Measurements from ENCODE around the gene GASK1B. TPM values are rescaled to one million over a fixed set of nuclear protein-coding genes. Genes with fewer than 3 reads are reported as not detected.

The GASK1B gene
- total and polyA plus RNA-seq, 2 of the 13 experiments (the other 11 are each of a cell fraction or from before 2014, with no cell fraction given): 29.1 to 40.4 TPM

DNA sequence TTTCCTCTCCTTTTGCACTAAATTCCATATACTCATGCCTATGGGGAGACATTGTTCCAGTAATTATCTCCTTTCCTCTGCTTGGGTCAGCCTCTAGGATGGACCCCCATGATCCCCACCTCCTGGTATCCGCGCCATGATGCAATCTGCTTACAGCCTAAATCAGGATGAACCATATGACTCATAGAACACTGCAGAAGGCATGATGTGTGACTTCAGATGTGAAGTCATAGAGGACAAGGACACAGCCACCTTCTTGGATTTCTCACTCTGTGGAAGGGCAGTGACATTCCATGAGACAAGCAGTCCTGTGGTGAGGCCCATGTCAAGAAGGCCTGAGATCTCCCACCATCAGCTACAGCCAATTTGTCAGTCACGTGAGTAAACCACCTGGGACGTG lies 28.5 kb upstream of the GASK1B start:
- no peak for ATAC-seq
- DNase-seq (ENCODE audit: low spot score): no peak
- no peak overlapping the region for H3K9ac ChIP-seq (ENCODE audit: insufficient read depth, low read depth, low read length)
- H3K4me1 ChIP-seq (ENCODE audit: insufficient read depth, low read length): peaks cover 9% of the 10 kb centered on the region; the same call in 1 of the 2 replicates
- FAIRE-seq: no peak
- no peak overlapping the region for H3K4me3 ChIP-seq (replicated peaks in 1 of 3; ENCODE audit: insufficient read depth in 1 of 3, low read depth in 2 of 3, low read length in 3 of 3)
- H3K4me2 ChIP-seq (ENCODE audit: low read depth, low read length): no peak overlapping the region
- H3K36me3 ChIP-seq (replicated peaks in 1 of 2; ENCODE audit: control insufficient read depth in 1 of 2, insufficient read depth in 2 of 2, low read length in 2 of 2): peaks cover 4 to 9% of the 10 kb centered on the region in 2 experiments; a peak in 4 of 5 replicates
- no peaks in the 10 kb centered on the region for H3K79me2 ChIP-seq (ENCODE audit: insufficient read depth, low read length)
- H2AFZ ChIP-seq (ENCODE audit: low read length): no peak overlapping the region
- no TSS peak for BruUV-seq (replicated peaks)
- no peaks in the 10 kb centered on the region for H4K20me1 ChIP-seq (ENCODE audit: insufficient read depth, low read length)
- no peaks in the 10 kb centered on the region for H3K27me3 ChIP-seq (ENCODE audit: control insufficient read depth in 1 of 2, insufficient read depth in 2 of 2, low read length in 2 of 2)
- ChIA-PET POLR2A (no interaction called here), CTCF (ENCODE audit: low intra/inter-chr PET ratio, low total read pairs) (no interaction called here)
- 97% methylated on average over 4 of the region's 4 CpGs for WGBS (ENCODE audit: low lambda C conversion rate)
- H3K9me3 ChIP-seq (ENCODE audit: low read length): no peaks in the 10 kb centered on the region
- TF ChIP-seq, protein P1, sequence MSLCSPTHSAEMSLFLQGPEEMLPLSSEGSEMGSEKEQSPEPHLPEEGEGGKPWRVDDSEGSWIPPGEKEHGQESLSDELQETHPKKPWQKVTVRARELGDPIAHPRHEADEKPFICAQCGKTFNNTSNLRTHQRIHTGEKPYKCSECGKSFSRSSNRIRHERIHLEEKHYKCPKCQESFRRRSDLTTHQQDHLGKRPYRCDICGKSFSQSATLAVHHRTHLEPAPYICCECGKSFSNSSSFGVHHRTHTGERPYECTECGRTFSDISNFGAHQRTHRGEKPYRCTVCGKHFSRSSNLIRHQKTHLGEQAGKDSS (CRISPR knock-in tag; IDR thresholded peaks at IDR 0.05; ENCODE audit: borderline replicate concordance, low read depth): no peak
- no peak for TF ChIP-seq EHMT2 (IDR thresholded peaks at IDR 0.05; ENCODE audit: borderline replicate concordance, low read depth, low read length)
- TF ChIP-seq HOXA7 (CRISPR knock-in tag; IDR thresholded peaks at IDR 0.05): no peak
- TF ChIP-seq ATF7 (IDR thresholded peaks at IDR 0.05): 0 out of 2 replicates have a peak, but pooled peaks have one; percentile 16
- no peak for TF ChIP-seq ATF7 (CRISPR knock-in tag; IDR thresholded peaks at IDR 0.05)
- TF ChIP-seq ZNF724P (CRISPR knock-in tag; IDR thresholded peaks at IDR 0.05; ENCODE audit: borderline replicate concordance): no peak
- no peak for TF ChIP-seq NR3C1 (CRISPR knock-in tag; IDR thresholded peaks at IDR 0.05)
- TF ChIP-seq ZNF10 (CRISPR knock-in tag; IDR thresholded peaks at IDR 0.05; ENCODE audit: borderline replicate concordance, low read depth): no peak
- no peak for TF ChIP-seq HMG20A (CRISPR knock-in tag; IDR thresholded peaks at IDR 0.05; ENCODE audit: borderline replicate concordance)
- TF ChIP-seq NFE2L2 (IDR thresholded peaks at IDR 0.05; ENCODE audit: low read length): no peak
- in situ Hi-C loops (cut with HindIII; ENCODE audit: extremely low pct_ligation_motif_present, low pct_unique_long_range_greater_than_20kb) (no loop called here), intact Hi-C loops (cut with micrococcal nuclease; ENCODE audit: unreplicated experiment) (no loop called here)
- H3K27ac ChIP-seq (ENCODE audit: extremely low read length, insufficient read depth, low read length): no peak overlapping the region
